Ishikawa (cell line): Measurements from ENCODE around the gene SLC9A9.

Experiments used
- CREB1 ChIP-seq: IDR thresholded peaks from 2 replicates; pipeline ENCODE4 v1.6.1; 2012; ENCODE audit warnings: low read depth
- EGR1 ChIP-seq: IDR thresholded peaks from 2 replicates; pipeline ENCODE4 v1.6.1; 2012
- EP300 ChIP-seq: IDR thresholded peaks from 2 replicates; pipeline ENCODE4 v1.6.1; 2012; ENCODE audit warnings: borderline replicate concordance
- NFIC ChIP-seq: IDR thresholded peaks from 2 replicates; pipeline ENCODE4 v1.6.1; 2012
- RAD21 ChIP-seq: IDR thresholded peaks from 2 replicates; pipeline ENCODE4 v1.6.1; 2012; ENCODE audit warnings: low read depth
- TAF1 ChIP-seq: IDR thresholded peaks from 2 replicates; pipeline ENCODE4 v1.6.1; 2012; ENCODE audit warnings: low read depth, mild to moderate bottlenecking
- TCF12 ChIP-seq: IDR thresholded peaks from 2 replicates; pipeline ENCODE4 v1.6.1; 2012; ENCODE audit warnings: low read depth
- TEAD4 ChIP-seq: IDR thresholded peaks from 2 replicates; pipeline ENCODE4 v1.6.1; 2012
- YY1 ChIP-seq: IDR thresholded peaks from 2 replicates; pipeline ENCODE4 v1.6.1; 2012; ENCODE audit warnings: low read depth
- TF ChIP-seq, protein P1 (sequence below): IDR thresholded peaks from 2 replicates; pipeline ENCODE4 v1.6.1; 2012; ENCODE audit warnings: low read depth, mild to moderate bottlenecking
- TF ChIP-seq, protein P2 (sequence below): IDR thresholded peaks from 2 replicates; pipeline ENCODE4 v1.6.1; 2012

DNA sequence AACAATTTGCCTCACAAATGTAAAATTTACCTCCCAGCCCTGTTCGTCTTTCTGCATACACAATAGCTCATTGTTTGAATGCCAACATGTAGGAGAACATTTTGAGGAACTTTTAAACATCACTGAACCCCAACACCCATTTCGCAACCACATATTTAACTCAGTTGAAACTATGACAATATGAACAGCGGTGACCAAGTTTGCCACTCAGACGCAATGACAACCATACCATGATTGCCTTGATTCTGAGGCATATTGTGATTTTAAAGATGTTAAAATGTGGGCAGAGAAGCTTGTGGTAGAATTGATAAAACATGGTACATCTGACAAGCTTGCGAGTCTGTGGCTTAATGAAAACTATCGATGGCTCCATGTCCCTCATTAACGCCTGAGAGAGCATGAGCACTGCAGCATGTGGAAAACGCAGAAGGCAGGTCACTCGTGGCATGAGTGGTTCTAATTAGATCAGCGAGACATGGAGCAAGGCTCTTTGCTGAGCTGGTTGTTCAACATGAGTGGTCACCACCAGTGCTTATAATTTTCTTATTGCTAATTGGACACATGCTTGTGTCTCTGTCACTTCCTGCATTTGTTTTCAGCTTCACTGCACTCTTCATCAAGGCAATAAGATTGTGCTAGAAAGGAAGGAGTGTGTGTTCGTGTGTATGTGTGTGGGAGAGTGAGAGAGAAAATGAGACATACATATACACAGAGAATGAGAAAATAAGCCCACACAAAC, 611.9 kb downstream of the SLC9A9 start:
- TF ChIP-seq TAF1, result no peak
- TF ChIP-seq, protein P1, sequence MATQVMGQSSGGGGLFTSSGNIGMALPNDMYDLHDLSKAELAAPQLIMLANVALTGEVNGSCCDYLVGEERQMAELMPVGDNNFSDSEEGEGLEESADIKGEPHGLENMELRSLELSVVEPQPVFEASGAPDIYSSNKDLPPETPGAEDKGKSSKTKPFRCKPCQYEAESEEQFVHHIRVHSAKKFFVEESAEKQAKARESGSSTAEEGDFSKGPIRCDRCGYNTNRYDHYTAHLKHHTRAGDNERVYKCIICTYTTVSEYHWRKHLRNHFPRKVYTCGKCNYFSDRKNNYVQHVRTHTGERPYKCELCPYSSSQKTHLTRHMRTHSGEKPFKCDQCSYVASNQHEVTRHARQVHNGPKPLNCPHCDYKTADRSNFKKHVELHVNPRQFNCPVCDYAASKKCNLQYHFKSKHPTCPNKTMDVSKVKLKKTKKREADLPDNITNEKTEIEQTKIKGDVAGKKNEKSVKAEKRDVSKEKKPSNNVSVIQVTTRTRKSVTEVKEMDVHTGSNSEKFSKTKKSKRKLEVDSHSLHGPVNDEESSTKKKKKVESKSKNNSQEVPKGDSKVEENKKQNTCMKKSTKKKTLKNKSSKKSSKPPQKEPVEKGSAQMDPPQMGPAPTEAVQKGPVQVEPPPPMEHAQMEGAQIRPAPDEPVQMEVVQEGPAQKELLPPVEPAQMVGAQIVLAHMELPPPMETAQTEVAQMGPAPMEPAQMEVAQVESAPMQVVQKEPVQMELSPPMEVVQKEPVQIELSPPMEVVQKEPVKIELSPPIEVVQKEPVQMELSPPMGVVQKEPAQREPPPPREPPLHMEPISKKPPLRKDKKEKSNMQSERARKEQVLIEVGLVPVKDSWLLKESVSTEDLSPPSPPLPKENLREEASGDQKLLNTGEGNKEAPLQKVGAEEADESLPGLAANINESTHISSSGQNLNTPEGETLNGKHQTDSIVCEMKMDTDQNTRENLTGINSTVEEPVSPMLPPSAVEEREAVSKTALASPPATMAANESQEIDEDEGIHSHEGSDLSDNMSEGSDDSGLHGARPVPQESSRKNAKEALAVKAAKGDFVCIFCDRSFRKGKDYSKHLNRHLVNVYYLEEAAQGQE, result no peak
- no peak for TF ChIP-seq EGR1
- TF ChIP-seq YY1, result no peak
- no peak for TF ChIP-seq RAD21
- TF ChIP-seq EP300, result 0 out of 2 replicates have a peak, but pooled peaks have one; percentile 23
- no peak for TF ChIP-seq CREB1
- TF ChIP-seq NFIC, result no peak
- no peak for TF ChIP-seq TEAD4
- TF ChIP-seq, protein P2, sequence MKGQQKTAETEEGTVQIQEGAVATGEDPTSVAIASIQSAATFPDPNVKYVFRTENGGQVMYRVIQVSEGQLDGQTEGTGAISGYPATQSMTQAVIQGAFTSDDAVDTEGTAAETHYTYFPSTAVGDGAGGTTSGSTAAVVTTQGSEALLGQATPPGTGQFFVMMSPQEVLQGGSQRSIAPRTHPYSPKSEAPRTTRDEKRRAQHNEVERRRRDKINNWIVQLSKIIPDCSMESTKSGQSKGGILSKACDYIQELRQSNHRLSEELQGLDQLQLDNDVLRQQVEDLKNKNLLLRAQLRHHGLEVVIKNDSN, result no peak
- 0 out of 2 replicates have a peak, but pooled peaks have one; percentile 27 for TF ChIP-seq TCF12
